NT2/D1 (cell line): ENCODE results near the gene PSMA2.

Experiments used
- DNase-seq: peaks from one replicate; pipeline ENCODE4 v3.0.0-alpha.2; 2011; ENCODE audit warnings: low read depth, low spot score
- H3K27me3 ChIP-seq: 2 replicates; pipeline ENCODE4 v1.6.0; 2011; ENCODE audit warnings: mild to moderate bottlenecking; ENCODE audit not compliant: insufficient read length, insufficient read depth
- H3K36me3 ChIP-seq: 2 replicates; pipeline ENCODE4 v1.6.1; 2011; ENCODE audit warnings: mild to moderate bottlenecking, low read length, mixed read lengths; ENCODE audit not compliant: insufficient read depth, insufficient read length
- H3K4me1 ChIP-seq: 2 replicates; pipeline ENCODE4 v1.5.1; 2011; ENCODE audit not compliant: insufficient read depth, insufficient read length
- H3K4me3 ChIP-seq: 2 replicates; pipeline ENCODE4 v1.5.1; 2011; ENCODE audit warnings: low read depth; ENCODE audit not compliant: insufficient read length
- H3K9ac ChIP-seq: 2 replicates; pipeline ENCODE4 v1.6.0; 2011; ENCODE audit warnings: low read depth; ENCODE audit not compliant: insufficient read length
- H3K9me3 ChIP-seq: 2 replicates; pipeline ENCODE4 v1.5.1; 2011; ENCODE audit warnings: mild to moderate bottlenecking, low read length; ENCODE audit not compliant: insufficient read depth
- SUZ12 ChIP-seq: IDR thresholded peaks from 2 replicates; pipeline ENCODE4 v1.6.1; 2011; ENCODE audit not compliant: insufficient read length, insufficient read depth; ENCODE audit errors: extremely low read depth
- YY1 ChIP-seq: IDR thresholded peaks from 2 replicates; pipeline ENCODE4 v1.6.1; 2011; ENCODE audit not compliant: insufficient read length, insufficient read depth
- ZNF274 ChIP-seq: IDR thresholded peaks from 2 replicates; pipeline ENCODE4 v1.6.1; 2011; ENCODE audit warnings: mild to moderate bottlenecking, low read depth, low read length

The PSMA2 gene

GRCh38 chr7:42967391-42967790 is 35.4 kb upstream of the PSMA2 start:
- H3K36me3 ChIP-seq, result no peaks in the 10 kb centered on the region
- no peak overlapping the region for H3K4me3 ChIP-seq
- TF ChIP-seq YY1, result no peak
- TF ChIP-seq SUZ12, result no peak
- TF ChIP-seq ZNF274, result no peak
- DNase-seq, result no peak
- no peaks in the 10 kb centered on the region for H3K27me3 ChIP-seq
- H3K9ac ChIP-seq, result no peak overlapping the region
- peaks cover 6% of the 10 kb centered on the region; the same call in 1 of the 2 replicates for H3K9me3 ChIP-seq
- H3K4me1 ChIP-seq, result no peaks in the 10 kb centered on the region

DNA sequence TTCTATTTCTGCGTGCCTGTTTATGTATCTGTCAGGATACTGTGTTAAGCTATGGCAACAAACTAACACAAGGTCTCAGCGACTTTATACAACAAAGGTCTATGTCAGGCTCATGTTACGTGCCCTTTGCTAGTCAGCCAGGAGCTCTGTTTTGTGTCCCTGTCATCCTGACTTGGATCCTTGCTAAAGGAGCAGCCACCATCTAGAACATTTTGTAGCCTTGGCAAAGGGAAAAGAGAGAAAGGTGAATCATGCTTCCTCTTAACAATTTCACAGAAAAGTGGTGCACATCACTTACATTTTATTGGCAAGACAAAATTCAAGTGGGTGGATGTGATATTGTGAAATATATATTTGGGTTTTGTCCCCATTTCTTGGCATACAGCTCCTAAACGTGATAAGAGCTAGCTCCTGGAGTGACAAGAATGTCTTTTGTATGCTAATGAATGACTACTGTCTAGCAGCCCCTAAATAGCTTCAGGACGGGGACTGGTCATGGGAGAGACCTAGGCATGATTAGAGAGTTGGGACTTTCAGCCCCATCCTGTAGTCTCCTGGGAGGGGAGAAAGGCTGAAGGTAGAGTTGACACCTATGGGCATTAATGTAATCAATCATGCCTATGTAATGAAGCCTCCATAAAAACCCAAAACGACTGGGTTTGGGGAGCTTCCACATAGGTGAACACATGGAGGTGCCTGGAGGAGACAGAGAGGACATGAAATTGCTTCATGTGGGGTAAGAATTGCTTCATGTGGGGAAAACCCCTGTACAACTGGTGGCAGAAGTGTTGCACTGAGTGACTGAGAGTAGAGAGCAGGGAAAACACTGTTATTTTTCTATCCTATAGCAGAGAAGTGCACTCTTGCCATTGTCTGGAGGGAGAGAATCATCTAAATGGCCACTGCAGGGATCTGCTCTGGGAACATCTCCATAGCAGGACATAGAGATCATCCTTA is 33.2 kb upstream of the PSMA2 start:
- no peak overlapping the region for H3K4me3 ChIP-seq
- TF ChIP-seq ZNF274 (no peak), SUZ12 (no peak), YY1 (no peak)
- no peak overlapping the region for H3K9ac ChIP-seq
- no peaks in the 10 kb centered on the region for H3K36me3 ChIP-seq
- H3K4me1 ChIP-seq, result no peaks in the 10 kb centered on the region
- peaks cover 5% of the 10 kb centered on the region for H3K9me3 ChIP-seq
- H3K27me3 ChIP-seq, result no peaks in the 10 kb centered on the region
- DNase-seq, result no peak

- H3K9ac ChIP-seq, result no peak overlapping the region
- no peak for DNase-seq
- no peak for TF ChIP-seq ZNF274
- no peaks in the 10 kb centered on the region for H3K36me3 ChIP-seq
- no peaks in the 10 kb centered on the region for H3K4me1 ChIP-seq
- no peak overlapping the region for H3K4me3 ChIP-seq
- H3K27me3 ChIP-seq, result no peaks in the 10 kb centered on the region
- H3K9me3 ChIP-seq, result peaks cover 11% of the 10 kb centered on the region
Measured at GRCh38 chr7:42964293-42964692, 32.3 kb upstream of the PSMA2 start.

GRCh38 chr7:42961170-42961569 is 29.2 kb upstream of the PSMA2 start:
- DNase-seq, result no peak
- Histone ChIP-seq H3K9ac (no peak overlapping the region), H3K27me3 (no peaks in the 10 kb centered on the region), H3K9me3 (peaks cover 22% of the 10 kb centered on the region), H3K4me1 (no peaks in the 10 kb centered on the region), H3K36me3 (no peaks in the 10 kb centered on the region), H3K4me3 (no peak overlapping the region)
- TF ChIP-seq YY1, result no peak
- TF ChIP-seq SUZ12, result no peak
- no peak for TF ChIP-seq ZNF274

DNA sequence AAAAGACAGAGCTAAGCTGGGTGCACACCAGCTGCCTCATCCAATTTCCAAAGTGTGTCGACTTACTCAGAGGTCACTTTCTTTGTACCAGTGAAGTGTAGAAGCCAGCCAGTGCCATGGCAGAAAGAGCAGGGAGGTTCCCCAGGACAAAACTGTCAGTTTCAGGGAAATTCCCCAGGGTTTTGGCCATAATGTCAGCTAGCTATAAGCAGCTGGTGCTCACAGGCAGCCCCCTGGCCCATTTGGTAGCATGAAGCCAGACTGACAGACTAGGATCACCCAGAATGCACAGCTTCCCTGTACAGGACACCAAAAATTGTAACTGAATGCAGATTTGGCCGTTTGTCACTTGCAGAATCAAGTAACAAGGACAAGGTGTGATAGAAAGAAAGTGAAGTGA is 28.8 kb upstream of the PSMA2 start:
- Histone ChIP-seq H3K36me3 (no peaks in the 10 kb centered on the region), H3K4me1 (no peaks in the 10 kb centered on the region), H3K4me3 (no peak overlapping the region), H3K27me3 (no peaks in the 10 kb centered on the region), H3K9ac (no peak overlapping the region), H3K9me3 (peaks cover 26% of the 10 kb centered on the region)
- TF ChIP-seq ZNF274, result no peak
- TF ChIP-seq YY1, result no peak
- TF ChIP-seq SUZ12, result no peak
- no peak for DNase-seq

GRCh38 chr7:42959549-42959948 is 27.6 kb upstream of the PSMA2 start:
- Histone ChIP-seq H3K9ac (no peak overlapping the region), H3K4me3 (no peak overlapping the region), H3K36me3 (no peaks in the 10 kb centered on the region), H3K4me1 (no peaks in the 10 kb centered on the region), H3K27me3 (no peaks in the 10 kb centered on the region), H3K9me3 (peaks cover 27% of the 10 kb centered on the region)
- DNase-seq, result no peak
- TF ChIP-seq ZNF274 (no peak), SUZ12 (no peak), YY1 (no peak)

DNA sequence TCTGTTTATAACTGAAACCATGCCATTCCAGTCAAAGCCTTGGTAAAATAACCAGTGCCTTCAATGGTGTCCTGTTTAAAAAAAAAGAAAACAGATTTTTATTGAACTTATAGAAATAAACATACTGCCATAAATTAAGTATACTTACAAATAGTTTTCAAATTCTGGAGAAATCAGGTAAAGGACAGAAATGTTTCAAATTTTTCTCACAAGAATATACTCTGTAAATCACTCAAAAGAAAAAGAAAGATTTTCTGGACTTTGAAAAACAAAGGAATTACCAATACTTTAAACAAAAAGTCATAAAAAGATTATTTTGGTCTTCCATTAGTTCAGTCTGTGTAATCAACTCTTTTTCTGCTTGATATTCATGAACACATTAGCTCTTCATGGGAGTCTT is 24.1 kb upstream of the PSMA2 start:
- Histone ChIP-seq H3K4me3 (no peak overlapping the region), H3K36me3 (no peaks in the 10 kb centered on the region), H3K9me3 (peaks cover 27% of the 10 kb centered on the region), H3K9ac (no peak overlapping the region), H3K4me1 (no peaks in the 10 kb centered on the region), H3K27me3 (no peaks in the 10 kb centered on the region)
- no peak for TF ChIP-seq YY1
- TF ChIP-seq ZNF274, result no peak
- no peak for TF ChIP-seq SUZ12
- no peak for DNase-seq
